ENCODE results near the gene TFF3.
A peak's percentile ranks its signal among the peaks of the same experiment; 100 is the strongest.

TFF3 gene

GRCh38 chr21:42346866-42347600 lies 31.8 kb upstream of the TFF3 start:
- DNase-seq (ENCODE audit: low spot score): no peak

DNA sequence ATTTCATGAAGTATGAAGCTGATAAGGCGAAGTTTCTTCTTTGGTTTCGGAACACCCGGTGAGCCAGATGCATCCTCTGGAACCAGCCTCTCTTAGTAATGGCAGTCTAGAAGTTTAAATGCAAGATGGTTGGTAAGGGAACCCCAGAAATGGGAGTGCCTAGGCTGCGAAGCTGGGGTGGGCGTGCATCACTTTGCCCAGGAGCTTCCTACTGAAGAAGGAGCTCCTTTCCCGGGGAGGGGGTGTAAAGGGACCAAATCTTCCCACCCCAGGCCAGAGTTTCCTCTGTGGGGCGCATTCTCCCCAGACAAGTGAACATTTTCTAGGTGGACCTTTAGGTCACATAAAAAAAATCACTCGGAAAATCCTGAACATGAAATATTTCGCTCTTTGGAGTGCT lies 31.2 kb upstream of the TFF3 start:
- DNase-seq (ENCODE audit: low spot score): no peak

- DNase-seq (ENCODE audit: low spot score): no peak
These were observed 29.4 kb upstream of the TFF3 start for GRCh38 chr21:42344631-42345030.

DNA sequence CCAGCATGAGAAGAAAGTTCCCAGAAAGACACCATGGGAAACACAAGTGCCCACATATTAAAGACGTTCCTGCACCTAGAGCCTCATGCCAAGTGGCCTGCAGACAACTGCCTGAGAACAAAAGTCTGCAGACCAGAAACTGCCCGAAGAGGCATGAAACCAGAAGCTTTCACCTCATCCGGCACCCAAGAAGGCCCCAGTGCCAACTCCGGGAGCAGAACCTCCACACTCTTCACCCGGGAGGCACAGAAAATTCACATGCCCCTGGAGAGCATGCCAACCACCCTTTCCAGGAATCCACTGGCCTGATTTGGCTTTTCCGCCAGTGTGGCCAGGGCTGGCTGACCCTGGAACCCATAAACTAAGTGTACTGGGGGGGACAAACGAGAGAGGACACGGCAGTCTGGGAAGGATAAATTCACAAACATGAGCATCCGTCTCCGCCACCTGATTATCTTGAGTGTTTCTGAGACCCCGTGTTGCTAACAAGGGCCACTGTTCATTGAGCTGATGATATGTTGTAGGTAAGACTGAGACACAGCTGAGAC lies 28.8 kb upstream of the TFF3 start:
- DNase-seq (ENCODE audit: low spot score): no peak

DNA sequence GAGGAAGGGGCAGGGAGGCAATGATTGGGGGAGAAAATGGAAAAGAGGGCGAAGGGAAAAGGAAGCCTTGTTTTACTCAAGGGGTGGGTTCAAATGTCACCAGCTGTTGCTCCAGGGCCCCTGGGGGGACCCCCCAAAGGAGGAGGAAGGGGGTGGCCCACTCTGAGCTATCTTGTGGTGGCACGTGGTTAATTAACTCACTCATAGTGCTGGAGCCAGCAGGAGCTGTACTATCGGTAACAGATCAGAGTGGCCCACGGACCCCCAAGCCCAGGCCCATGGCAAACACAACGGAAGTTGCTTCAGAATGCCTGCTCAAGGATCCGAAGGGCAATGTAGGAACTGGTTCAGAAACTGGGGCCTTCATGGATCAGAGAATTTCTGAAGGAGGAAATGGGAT lies 28.3 kb upstream of the TFF3 start:
- DNase-seq (ENCODE audit: low spot score): no peak

DNA sequence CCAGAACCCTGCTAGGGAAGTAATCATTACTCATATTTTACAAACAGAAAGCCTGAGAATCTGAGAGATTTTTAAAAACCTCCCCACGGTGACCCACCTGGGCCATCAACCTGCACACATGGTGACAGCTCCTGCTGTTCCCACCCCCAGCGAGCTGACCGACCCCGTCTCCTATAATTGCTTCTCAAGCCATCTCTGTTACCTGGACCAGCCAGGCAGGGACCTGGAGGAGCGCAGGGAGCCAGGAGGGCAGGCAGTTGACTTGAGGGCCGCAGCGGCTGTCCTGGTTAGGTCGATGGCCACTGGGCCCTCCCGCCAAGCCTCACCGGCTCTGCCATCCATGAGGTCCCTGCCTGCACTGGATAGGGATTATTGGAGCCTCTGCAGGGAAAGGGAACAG lies 27.9 kb upstream of the TFF3 start:
- DNase-seq (ENCODE audit: low spot score): no peak

DNA sequence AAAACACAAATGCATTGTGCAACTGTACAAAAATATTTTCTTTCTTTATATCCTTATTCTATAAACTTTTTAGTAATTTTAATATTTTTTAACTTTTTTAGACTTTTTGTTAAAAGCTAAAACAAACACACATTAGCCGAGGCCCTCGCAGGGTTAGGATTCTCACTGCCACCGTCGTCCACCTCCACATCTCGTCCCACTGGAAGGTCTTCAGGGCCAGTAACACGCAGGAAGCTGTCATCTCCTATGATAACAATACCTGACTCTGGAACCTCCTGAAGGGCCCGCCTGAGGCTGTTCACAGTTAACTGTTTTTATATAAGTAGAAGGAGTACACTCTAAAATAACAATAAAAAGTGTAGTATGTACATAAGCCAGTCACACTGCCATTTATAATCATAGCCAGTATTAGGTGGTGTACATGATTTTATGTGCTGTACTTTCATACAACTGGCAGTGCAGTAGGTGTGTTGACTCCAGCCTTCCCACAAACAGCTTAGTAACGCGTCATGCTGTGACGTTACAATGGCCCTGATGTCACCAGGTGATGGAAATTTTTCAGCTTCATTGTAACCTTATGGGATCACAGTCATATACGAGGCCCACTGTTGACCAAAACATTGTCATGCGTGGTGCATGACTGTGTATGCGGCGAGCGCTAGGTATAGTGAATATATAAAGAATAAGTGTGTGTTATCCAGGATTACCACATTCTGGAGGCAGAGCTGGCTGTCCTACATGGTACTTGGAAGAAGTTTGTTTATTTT lies 26.8 kb upstream of the TFF3 start:
- DNase-seq (ENCODE audit: low spot score): no peak

DNA sequence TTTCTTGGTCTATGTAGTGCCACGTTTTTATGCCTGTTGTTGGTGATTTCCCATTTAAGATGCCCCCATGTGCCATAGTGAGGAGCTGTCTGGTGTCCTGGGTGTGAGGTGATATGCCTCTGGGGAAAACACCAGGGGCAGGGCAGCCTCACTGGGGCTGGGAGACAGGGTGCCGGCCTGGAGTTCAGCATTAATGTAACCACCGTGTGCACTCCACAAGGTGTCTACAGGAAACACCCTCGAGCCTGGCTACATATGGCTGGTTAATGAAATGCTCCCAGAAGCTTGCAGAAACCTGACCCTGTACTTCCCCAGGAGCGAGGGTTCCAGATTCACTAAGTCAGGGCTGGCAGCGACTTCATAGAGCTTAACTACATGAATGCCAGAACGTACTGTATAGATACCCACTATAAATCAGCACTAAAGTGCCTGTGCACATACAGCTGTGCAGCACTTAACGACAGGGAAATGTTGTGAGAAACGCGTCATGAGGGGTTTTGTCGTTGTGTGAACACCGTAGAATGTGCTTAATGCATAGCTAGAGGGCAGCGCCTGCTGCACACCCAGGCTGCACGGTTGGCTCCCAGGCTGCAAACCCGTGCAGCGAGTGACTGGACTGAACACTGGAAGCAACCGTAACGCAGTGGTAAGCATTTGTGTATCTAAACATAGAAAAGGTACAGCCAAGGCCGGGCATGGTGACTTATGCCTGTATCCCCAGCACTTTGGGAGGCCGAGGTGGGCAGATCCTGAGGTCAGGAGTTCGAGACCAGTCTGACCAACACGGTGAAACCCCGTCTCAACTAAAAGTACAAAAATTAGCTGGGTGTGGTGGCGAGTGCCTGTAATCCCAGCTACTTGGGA lies 25.2 kb upstream of the TFF3 start:
- DNase-seq (ENCODE audit: low spot score): no peak

DNA sequence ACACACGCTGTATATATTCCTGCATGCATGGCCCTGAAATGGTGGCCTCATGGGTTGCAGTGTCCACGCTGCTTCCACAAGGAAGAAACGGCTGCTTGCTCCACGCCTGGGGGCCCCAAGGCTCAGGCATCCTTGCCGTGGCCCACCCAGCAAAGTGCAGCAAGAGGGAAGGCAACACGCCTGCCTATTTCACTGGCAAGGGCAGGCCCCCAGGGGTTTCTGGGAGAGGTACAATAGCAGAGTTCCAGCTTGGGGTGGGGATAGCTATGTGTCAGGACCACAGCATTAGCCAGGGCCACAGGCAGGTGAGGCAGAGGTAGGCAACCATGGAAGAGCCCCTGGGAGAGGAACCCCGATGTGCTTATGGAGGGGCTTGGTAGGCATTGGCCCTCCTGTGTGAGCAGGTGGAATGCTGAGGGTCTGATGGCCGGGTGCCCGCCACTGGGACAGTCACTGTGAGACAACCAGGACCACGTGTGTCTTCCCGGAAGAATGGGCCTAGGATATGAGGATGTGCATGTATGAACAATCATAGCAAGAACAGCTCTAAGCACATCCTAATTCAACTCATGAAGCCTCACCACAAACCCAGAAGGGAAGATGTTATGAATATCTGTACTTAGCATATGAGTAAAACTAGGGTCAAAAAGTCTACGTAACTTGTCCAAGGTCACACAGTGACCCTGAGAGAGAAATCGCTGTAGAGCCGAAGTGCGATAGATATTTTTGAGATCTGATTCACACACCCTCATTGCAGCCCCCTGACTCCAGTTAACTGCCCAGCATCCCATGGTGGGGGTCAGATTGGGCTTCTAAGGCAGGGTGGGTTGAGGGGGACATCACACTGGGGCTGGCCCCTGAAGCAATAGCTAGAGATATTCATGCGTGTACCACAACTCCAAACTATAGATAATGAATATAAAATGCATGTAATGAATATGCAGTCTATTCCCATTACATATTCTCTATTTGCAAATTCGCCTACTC lies 23.8 kb upstream of the TFF3 start:
- DNase-seq (ENCODE audit: low spot score): no peak

DNA sequence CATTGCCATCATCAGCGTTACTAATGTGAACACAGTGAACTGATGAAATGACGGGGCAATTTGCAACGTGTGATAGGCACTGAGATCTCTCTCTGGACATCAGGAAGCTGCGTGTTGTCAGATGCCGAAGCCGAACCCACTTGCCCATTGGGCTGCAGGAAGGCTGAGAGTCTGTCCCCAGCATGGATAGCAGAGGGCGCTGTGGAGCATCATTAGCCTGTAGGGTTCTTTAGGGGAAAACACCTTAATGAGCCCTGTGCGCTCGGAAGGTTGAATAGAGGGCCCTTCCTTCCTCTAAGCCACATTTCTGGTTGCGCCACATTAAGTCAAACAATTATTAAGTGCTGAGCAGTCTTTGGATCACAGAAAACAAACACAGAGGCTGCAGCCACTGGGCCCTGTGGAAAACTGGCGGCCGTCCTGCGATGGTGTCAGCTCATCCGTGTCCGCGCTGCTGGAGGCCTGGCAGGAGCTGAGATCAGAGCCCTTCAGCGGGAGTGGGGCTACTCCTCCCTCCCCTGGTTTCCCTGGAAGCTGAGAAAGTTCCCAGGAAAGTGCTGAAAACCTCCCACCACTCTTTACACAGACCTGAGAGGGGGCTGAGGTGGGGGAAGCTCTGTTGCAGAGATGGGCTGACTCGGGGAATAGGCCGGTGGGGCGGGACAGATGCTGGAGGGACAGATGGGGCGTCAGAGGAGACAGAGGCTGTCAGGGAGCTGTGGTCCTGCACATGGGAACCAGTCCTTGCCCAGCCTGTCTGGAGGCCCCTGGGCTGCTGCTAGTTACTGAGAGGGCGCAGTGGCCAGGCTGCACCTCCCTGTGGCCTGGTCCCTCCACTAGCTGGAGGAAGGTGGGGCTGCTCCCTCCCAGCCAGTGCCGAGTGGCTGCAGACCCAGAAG lies 22.9 kb upstream of the TFF3 start:
- DNase-seq (ENCODE audit: low spot score): peak; percentile 84

DNA sequence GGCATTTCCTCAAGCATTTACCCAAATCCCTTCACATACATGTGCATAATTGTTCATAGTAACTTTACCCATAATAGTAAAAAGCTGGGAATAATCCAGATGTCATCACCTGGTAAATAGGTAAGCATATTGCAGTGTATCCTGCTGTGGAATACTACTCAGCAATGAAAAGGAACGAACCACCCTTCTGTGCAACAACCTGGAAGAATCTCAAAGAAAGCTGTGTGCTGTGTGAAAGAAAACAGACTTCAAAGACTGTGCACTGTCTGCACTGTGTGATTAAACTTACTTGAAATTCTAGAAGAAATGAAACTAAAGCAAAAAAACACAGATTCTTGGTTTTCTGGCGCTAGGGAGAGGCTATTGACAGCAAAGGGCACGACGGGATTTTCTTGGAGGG lies 22.1 kb upstream of the TFF3 start:
- DNase-seq (ENCODE audit: low spot score): no peak

DNA sequence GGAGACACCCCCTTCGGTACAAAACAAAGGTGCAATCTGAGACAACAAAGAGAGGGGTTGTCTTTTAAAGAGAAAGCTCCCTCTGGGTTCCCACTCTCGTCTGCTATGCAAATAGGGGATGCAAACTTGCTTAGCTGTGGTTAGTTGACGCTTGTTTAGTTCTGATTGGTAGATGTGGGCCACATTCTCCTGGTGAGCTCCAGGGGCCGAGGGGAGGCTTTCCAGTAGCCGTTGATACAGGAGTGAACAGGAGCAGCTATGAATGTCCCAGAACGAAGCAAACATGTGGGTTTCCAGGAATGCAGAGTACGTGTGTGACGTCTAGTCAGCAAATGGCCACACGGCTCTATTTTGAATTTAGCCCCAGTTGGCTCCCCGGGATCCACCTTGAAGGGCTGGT lies 20.8 kb upstream of the TFF3 start:
- DNase-seq (ENCODE audit: low spot score): no peak

- DNase-seq (ENCODE audit: low spot score): peak; percentile 4
These were observed 17.5 kb upstream of the TFF3 start for GRCh38 chr21:42332557-42333317.

- DNase-seq (ENCODE audit: low spot score): no peak
These were observed 16.5 kb upstream of the TFF3 start for GRCh38 chr21:42331660-42332059.

DNA sequence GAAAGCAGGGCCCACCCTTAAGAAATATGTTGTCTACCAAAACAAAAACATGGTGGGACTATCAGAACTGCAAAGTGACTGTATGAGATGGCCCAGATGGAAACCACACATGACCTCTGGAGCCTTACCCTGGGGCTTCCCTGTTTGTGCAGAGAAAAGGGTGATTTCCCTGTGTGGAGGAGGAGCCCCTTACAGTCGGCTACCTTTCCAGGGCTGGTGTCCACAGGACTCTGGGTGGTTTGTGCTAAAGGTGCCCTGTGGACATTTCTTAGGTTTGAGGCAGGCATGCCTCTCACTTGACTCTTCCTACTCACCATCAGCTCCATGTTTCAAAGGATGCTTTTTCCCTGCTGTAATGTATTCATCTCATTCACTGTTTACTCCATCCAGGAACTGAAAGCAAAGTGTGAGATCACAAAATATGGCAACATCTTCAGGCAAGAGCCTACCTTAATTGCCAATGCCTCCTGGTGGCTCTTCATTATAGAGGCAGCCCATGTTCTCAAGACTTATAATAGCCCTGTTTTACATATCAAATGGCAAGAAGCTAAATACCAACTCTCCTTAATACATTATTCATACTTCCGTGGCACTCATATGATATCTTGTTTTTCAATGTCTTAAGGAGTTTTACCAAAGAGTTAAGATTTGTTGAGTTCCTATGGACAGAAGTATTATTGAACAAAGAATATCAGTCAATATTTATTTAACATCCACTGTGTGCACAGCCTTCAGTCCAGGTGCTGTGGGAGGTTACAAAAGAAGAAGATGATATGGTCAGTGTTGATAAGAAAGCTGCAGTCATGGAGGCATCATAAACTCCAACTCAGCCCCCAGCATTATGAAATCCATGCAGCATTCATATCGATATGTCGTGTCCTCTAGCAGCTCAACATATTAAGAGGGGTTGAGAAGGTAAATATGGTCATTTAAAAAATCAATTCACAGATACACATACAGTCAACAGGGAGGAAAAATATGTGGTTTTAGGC lies 15.5 kb upstream of the TFF3 start:
- peak; percentile 5 for DNase-seq (ENCODE audit: low spot score)

DNA sequence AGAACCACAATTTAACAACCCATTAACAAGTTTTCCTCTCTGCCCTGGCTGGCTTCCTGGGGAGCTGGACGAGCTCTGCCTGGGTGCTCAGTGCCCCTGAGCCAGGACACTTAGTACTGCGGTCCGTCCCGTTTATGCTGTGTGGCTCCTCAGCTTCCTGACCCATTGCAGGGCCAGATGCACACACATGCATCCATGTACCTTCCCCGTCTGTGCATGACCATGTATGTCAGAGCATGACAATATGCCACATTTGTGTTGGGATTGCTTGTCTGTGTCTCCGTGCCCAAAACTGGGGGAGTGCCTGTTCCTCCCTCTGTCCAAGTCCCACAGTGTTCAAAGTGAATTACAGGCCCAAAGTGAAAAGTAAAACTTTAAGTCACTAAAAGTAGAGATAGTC lies 9.7 kb upstream of the TFF3 start:
- DNase-seq (ENCODE audit: low spot score): no peak

GRCh38 chr21:42321845-42322244 lies 6.6 kb upstream of the TFF3 start:
- DNase-seq (ENCODE audit: low spot score): no peak

- peak; percentile 34 for DNase-seq (ENCODE audit: low spot score)
These were observed 6.0 kb upstream of the TFF3 start for GRCh38 chr21:42321231-42321630.
